Caki2 (cell line): Measurements from ENCODE around the gene AIFM1. TPM values are rescaled to one million over a fixed set of nuclear protein-coding genes. Genes with fewer than 3 reads are reported as not detected.

Experiments used
- DNase-seq: peaks from one replicate; pipeline ENCODE4 v3.0.0-alpha.2; 2015; ENCODE audit warnings: low read depth
- in situ Hi-C: cut with HindIII; loops from 2 replicates; pipeline ENCODE4 v1.10.0; 2016; ENCODE audit warnings: low sequenced_read_pairs, low pct_unique_long_range_greater_than_20kb, mixed read lengths
- total RNA-seq: library from RNA; depleted of rRNA; stranded (reverse); fragments of >200 nt; shearing (Covaris generic); gene quantifications from 2 replicates; pipeline ENCODE4 v1.2.3, GENCODE V29; 2014; ENCODE audit warnings: low replicate concordance

AIFM1 gene
- total RNA-seq, 1 experiment from 2014 or later: 29.7 TPM

DNA sequence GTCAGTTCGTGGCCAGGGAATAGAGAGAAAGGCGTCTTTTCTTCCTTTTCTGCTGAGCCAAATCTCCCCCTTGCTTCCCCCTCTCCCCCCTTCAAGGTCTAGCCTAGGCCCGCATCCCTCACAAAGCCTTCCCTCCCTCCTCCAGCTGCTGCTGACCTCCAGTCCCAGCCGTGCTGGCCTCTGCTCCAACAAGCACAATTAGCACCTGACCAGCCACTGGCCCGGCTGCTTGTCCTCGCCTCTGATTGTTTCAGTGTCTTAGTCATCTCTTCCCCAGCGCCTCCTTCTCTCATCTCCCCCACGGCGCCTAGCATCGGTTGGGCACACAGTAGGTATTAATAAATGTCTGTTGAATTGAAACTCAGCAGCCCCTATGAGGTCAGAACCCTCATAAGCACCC is 59.6 kb downstream of the AIFM1 start:
- DNase-seq: peak; percentile 34
- in situ Hi-C loops: no loop called here

DNA sequence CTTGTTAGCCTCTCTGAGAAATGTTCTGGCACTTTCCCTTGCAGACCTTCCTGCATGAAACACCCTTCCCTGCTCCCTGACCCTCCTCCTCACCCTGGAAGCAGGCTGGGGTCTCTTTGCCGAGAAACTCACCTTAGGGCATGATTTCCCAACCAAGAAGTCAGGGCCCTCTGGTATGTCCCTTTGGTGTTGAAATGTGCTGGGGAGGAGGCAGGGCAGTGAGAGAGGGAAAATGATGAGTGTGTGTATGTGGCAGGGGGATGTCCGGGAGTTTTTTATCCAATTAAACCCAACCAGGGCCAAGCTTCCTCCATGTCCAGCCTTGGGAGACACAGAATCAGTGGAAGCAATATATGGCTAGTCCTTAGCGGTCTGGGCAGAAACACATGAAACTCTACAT is 60.4 kb downstream of the AIFM1 start:
- DNase-seq: no peak
- in situ Hi-C loops: no loop called here

- in situ Hi-C loops: no loop called here
- no peak for DNase-seq
Measured at GRCh38 chrX:130103605-130104004, 62.0 kb downstream of the AIFM1 start.

DNA sequence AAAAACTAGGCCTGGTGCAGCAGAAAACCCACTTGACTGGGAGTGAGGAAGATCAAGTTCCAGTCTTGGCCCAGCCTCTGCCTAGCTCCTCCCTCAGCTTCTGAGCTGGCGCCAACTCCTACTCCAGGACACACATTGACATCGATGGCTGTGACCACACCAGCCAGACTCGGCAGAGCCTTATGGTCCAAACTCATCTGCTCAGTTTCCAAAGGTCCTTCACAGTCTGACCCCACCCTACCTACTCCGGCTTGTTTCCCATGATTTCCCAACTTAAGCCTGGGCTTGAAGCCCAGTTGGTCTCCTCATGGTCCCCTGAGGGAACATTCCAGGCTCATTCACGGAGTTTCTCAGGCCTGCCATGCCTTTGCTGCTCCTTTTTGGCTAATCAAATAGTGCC is 65.5 kb downstream of the AIFM1 start:
- no peak for DNase-seq
- in situ Hi-C loops: no loop called here

GRCh38 chrX:130098210-130098552 is 67.5 kb downstream of the AIFM1 start:
- in situ Hi-C loops: no loop called here
- DNase-seq: no peak

GRCh38 chrX:130097507-130098209 is 68.0 kb downstream of the AIFM1 start:
- in situ Hi-C loops: no loop called here

GRCh38 chrX:130095249-130096030 is 70.2 kb downstream of the AIFM1 start:
- in situ Hi-C loops: no loop called here
- DNase-seq: no peak

More at GRCh38 chrX:130097507-130098209, 68.0 kb downstream of the AIFM1 start:
- DNase-seq: no peak

- no peak for DNase-seq
- in situ Hi-C loops: no loop called here
Measured at GRCh38 chrX:130094696-130095095, 70.9 kb downstream of the AIFM1 start.

GRCh38 chrX:130093271-130093670 is 72.4 kb downstream of the AIFM1 start:
- in situ Hi-C loops: no loop called here
- no peak for DNase-seq

DNA sequence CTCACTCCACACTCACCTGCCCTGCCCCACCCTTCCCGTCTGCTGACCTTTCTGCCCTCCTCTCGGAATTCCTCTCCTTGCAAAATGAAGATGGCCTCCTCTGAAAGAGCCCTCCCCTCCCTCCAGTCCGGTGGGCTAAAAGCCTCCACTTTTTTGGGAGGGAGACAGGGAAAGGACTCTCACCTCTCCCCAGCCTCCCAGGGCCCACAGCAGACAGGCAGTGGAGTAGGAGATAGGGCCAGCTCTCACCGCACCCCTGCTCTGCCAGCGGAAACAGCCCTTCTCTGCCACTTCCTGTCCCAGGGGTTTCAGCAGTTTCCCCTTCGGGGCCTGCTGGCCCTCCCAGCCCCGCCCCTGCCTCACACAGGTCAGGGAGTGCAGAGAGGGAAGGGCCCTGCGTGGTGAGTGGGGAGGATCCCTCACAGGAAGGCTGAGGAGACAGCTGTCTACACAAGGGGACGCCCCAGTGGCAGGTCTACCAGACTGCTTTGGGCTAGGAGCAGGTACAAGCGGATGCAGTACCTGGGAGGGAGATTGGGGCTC is 73.6 kb downstream of the AIFM1 start:
- no peak for DNase-seq
- in situ Hi-C loops: no loop called here

GRCh38 chrX:130090364-130090763 is 75.3 kb downstream of the AIFM1 start:
- DNase-seq: no peak
- in situ Hi-C loops: no loop called here

DNA sequence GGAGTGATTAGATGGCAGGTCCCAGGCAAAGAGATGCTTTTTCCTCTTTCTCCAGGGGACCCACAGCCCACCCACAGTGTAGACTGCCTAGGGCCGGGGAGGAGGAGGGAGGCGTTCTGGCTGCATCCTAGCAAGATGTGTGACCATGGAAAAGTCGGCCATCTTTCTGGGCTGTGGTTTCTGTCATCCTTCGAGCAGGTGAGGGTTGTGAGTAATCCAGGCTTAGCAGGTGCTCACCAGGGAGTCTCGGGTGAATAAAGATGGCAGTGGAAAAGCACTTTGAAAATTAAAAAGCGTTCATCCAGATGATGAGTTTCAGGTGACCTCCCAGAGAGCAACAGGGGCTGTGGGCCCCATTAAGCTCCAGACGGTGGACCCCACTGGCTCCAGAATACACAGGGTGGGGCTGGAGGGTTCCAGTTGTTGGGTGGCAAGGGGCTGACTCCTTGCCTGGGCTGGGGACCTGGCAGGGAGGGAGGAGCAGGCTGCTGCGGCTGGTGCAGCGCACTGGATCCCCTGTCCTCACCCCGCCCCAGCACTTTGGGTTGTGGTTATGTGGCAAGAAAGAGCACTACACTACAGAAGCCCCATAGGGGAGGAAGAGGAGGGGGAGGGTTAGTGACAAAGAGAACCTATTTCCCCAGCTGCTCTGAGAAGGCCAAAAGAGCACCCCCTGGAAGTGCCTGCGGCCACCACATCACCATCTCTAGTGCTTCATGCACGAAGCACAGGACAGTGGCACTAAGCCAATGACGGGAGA is 79.0 kb downstream of the AIFM1 start:
- in situ Hi-C loops: no loop called here
- no peak for DNase-seq

DNA sequence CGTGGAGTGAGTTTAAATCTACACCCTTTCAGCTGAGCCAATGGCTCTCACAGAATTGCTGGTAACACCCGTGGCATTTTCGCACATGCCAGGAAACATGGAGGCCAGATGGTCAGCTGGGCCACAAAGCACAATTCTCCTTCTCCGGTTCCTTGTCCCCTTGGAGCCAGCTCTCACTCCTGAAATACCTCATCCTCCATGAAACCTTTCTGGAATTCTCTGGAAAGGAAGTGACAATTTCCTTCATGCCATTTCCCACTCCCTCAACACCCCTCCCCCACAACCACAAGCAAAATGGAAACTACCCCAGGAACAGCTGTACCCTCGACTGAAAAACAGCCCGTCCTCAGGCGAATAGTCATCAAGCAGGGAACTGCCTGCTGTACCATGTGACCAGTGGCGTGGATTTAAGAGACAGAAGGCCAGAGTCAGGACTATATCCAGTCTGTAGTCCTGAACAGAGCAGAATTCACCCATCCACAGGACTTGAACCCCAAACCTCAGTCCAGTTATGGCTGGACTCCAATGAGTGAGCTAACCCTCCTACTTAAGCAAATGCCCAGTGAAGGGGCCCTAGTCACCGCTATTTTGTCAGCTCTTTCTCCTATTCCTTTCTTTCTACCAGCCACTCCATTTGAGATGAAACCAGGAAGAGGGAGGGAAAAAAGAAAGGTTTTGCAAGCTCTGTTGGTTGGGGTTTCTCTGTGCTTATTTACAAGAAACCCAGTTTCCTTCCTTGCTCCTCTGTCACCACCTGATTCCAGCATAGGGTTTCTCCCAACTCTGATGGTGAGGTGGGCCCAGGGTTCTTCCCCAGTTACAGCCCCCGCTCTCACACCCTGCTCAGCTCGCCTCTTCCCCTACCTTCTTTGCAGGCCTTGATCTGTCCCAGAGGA is 79.8 kb downstream of the AIFM1 start:
- in situ Hi-C loops: no loop called here
- no peak for DNase-seq

GRCh38 chrX:130084631-130085237 is 80.9 kb downstream of the AIFM1 start:
- no peak for DNase-seq
- in situ Hi-C loops: no loop called here

DNA sequence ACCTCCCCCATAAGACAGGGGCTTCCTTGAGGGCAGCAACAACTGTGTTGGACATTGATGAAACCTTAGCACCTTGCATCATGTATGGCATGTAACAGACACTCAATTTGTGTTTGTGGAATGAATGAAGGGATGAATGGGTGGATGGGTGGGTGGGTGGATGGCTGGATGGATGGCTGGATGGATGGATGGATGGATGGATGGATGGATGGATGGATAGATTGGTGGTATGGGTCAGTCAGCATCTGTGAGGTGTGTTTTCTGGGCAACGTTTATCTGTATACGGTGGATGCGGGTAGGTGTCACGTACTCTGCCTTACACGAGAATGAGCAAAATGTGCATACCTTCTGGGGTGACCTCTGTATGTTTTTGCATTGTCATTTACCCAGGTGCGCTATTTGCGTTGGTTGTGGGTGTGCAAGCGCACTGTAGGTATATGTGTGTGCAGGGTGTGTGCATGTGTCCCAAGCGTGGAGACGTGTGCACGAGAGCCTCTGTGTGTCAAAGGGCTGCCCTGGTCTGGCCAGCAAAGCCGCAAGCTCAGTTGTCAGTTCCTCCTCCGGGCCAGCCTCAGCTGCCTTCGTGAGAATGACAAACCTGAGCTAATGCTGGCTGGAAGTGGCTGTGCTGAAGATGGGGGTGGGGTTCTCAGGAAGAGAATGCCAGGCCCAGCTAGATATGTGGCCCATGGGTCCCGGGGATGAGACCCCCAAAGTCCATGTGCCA is 81.8 kb downstream of the AIFM1 start:
- no peak for DNase-seq
- in situ Hi-C loops: no loop called here

DNA sequence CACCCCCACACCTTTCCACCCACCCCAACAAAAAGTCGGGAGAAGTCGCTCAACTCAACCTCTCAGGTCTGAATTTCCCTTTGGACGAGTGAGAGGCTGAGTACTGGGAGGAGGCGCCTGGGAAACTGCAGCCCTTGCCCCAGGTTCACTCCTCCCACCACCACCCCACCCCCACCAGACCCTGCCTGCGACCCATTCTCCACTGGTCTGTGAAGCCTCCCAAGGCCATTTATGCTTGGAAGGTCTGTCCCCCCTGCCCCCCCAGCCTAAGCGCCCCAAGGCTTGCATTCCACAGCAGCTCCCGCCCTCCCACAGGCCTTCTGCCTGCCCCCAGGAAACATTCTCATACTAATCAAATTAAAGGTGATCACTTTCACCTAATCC is 82.5 kb downstream of the AIFM1 start:
- in situ Hi-C loops: no loop called here

More for the DNA sequence above, 82.5 kb downstream of the AIFM1 start:
- no peak for DNase-seq
